ENCODE results near the gene DNAJB1.

Gene DNAJB1

GRCh38 chr19:14495672-14496028 lies 22.5 kb downstream of the DNAJB1 start:
- no peak for DNase-seq

GRCh38 chr19:14494910-14495671 lies 23.1 kb downstream of the DNAJB1 start:
- DNase-seq: no peak

DNA sequence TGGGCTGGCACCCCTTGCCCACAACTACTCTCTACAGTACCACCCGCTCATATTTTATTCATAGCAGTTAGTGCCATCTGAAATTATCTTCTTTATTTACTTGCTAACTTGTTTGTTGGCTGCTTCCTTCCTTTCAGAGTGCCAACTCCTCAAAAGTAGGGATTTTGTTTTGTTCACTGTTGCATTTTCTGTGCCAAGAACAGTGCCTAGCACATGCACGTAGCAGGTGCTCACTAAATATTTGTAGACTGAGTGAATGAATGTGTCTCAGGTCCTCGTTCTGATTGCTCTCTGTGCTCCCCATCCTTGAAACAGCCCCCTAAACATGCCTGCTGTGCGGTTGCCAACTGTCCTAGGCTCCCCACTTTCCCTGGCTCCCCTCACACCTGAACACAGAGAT lies 23.8 kb downstream of the DNAJB1 start:
- DNase-seq: no peak

DNA sequence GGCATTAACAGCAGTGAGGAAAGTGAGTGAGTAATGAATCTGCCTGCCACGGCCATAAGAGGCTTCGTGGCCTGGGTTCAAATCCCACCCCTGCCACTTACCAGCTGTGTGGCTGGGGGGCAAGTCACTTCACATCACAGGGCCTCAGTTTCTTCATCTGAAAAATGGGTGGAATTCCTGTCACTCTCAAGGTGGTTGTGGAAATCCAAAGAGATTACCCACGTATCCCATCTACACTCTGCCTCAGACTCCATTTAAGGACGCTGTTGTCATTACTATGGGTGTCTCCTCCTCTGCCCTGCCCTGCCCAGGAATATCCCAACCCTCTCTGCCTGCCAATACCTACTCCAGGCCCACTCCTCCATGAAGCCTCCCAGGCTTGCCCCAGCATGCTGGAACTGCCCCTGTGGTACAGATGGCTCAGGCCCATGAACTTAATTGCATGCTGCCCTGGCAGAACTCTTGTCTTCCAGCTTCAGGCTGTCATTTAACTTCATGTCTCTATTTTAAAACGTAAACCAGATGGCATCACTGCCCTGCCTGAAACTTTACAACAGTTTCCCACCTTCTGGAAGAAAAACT lies 25.4 kb downstream of the DNAJB1 start:
- DNase-seq: no peak

- no peak for DNase-seq
Measured at GRCh38 chr19:14487370-14488125, 30.6 kb downstream of the DNAJB1 start.

- DNase-seq: no peak
Measured at GRCh38 chr19:14482172-14482941, 35.8 kb downstream of the DNAJB1 start.

DNA sequence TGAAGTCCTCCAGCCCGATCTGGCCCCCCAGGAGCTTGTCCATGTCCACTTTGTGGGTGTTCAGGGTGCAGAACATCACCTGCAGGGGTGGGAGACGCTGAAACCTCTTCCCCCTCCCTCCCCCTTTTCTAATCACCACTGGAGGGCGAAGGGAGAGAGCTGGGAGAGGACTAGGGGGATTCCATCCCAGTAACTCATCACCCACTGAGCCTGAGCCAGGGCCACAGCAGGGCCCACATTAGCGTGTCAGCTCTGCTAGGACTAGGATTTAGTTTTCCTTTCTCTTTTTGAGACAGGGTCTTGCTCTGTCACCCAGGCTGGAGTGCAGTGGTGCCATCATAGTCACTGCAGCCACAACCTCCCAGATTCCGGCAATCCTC lies 37.5 kb downstream of the DNAJB1 start:
- no peak for DNase-seq

- no peak for DNase-seq
Measured at GRCh38 chr19:14479975-14480699, 38.1 kb downstream of the DNAJB1 start.

DNA sequence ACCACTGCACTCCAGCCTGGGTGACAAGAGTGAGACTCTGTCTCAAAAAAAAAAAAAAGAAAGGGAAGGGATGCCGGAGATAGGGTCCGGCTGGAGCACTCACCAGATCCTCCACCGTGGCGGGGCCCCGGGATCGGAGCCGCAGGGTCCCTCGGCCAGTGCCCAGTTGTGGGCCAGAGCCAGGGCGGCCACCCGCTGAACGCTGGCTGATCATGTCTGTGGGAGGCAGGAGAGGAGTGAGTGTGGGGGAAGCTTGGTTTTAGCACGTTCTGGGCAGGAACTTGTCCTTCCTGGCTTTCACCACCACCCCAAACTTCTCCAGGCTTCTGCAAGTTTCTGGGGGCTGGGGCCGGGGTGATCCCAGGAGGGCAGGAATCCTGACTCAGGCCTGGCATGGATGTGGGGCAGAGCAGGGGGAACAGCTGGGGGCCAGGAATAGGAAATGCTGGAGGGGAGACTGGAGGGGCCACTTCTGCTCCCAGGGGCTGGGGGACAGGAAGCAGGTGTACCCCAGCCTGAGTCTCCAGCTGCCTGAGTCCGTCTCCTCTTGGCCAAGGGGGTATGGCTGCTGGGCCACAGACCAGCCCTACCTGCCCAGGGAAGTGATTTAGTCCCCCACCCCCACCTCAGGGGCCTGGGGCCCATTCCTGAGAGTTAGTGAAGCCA lies 38.8 kb downstream of the DNAJB1 start:
- no peak for DNase-seq

- DNase-seq: no peak
Measured at GRCh38 chr19:14478113-14478545, 40.1 kb downstream of the DNAJB1 start.

DNA sequence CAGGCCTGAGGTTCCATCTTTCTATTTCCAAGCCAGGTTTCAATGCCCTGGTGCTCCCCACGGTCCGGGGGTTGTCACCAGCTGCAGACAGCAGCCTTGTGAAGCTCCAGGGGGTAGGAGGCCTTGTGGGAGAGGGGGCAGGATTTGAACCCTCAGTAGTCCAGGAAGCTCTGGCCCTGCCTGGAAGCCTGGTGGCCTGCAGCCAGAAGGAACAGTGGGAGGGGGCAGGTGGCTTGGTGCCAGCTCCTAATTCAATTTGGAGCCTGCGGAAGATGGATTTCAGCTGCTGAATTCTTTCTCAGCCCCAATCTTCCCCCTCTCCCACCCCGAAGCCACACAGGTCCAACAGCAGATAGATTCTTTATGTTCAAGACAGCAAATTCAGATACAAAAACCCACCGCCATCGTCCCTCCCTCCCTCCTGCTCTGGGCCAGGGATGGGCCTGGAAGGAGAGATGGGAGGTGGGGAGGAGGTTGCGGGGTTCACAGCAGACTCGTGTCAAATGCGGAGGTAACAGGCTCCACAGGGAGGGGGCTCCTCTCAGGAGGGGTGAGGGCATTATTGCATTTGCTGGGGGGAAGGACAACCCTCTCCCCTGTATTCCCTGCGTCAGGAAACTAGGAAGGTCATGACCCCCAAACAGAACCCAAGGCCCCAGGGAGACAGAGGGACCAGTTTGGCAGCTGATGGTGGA lies 40.6 kb downstream of the DNAJB1 start:
- DNase-seq: no peak

GRCh38 chr19:14476673-14477401 lies 41.4 kb downstream of the DNAJB1 start:
- no peak for DNase-seq

DNA sequence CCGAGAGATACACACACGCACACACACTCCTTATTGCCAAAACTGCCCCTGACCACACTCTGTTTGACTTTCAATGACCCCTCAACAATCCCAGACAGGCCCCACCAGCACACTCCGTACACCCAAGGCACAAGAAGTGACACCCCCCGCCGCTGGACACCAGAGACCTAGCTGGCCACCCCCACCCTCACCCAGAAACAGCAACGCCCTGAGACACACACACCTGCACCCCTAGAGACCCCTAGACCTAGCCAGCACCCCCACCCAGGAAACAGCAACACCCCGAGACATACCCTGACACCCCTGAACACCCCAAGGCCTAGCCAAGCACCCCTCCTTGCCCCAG lies 41.9 kb downstream of the DNAJB1 start:
- no peak for DNase-seq

DNA sequence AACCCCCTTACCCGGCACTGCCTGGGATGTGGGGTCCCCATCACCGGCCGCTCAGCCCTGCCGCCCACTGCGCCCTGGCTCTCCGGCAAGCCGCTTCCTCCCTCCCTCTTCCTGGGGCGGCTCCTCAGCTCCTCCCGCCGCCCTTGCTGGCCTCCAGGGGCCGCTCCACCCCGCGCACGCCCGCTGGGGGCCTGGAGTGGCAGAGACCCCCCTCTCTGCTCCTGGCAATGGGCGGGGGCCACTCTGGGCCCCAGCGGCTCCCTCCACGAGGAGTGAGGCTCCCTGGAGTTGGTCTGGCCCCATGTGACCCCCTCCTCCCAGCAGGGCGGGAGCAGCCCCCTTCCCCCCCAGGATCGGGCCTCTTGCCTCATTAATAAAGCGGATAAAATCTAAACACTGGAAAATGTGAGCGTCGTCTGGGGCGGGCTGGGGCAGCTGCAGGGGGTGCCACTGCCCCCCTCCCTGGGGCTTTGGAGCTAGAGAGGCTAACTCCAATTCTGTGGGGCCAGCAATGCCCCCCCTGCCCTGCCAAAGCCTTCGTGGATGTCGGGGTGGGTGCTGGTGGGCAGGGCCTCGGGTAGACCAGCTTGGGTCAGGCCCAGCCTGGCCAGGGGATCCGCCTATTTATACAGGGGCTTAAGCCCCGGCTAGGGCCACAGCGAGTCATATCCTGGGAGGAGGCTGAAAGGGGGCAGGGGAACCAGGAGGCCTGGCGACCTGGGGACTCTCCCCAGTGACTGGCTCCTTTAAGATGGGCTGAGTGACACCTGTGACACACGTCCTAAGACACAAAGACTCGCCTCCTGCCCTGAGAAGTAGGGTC lies 42.7 kb downstream of the DNAJB1 start, which contains the start of gene PTGER1:
TSS of gene PTGER1 (minus strand) at position 104 of the 823 bp plus-strand sequence. CDS start 1,034 bp downstream, outside the sequence.
- no peak for DNase-seq

GRCh38 chr19:14474827-14475226 lies 43.4 kb downstream of the DNAJB1 start:
- DNase-seq: no peak

- DNase-seq: no peak
Measured at GRCh38 chr19:14473978-14474578, 44.1 kb downstream of the DNAJB1 start.

DNA sequence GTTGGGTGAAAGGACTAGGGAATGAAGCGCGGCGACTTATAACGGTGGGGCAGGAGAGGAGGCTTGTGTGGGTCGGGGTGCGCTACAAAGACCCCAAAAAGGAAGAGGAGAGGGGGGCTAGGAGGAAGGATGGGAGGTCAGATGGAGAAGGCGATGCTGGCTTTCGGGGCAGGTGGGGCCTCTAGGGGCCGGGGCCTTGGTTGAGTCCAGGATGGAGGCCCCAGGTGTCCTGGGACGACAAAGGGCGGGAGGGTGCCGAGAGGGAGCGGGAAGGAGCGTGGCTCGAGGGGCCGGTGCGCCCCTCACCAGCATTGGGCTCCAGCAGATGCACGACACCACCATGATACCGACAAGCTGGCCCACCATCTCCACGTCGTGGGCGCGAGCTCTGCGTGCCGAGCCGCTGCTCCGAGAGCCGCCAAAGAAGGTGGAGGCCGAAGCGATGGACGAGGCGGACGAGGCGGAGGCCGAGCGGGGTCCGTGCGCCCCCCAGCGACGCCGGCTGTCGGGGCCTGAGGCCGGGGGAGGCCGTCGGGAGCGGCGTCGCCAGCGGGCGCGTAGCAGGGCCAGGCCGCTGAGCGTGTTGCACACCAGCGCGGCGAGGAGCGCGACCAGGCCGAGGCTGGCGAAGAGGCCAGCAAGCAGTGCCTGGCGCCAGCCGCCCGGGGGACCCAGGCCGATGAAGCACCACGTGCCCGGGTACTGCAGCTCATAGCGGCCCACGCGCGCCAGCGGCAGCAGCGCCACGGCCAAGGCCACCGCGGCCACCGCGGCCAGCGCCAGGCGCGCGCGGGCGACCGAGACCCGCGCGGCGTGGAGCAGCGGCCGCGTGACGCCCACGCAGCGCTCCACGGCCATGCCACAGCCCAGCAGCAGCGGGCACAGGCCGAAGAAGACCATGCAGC lies 44.9 kb downstream of the DNAJB1 start:
- no peak for DNase-seq
